LHCN-M2 (cell line): ENCODE data around the gene EYA2. TPM values are rescaled to one million over a fixed set of nuclear protein-coding genes. Genes with fewer than 3 reads are reported as not detected.

Experiments
- total RNA-seq: library from RNA; depleted of rRNA; stranded (reverse); fragments of >200 nt; gene quantifications from 2 replicates; pipeline ENCODE4 v1.2.3, GENCODE V29; 2014; rRNA removed

Gene EYA2
- total RNA-seq, 1 experiment from 2014 or later, result 0.11 TPM

Other genes with a start within 250 kb of the EYA2 start
- 0.17 TPM in 1 of 2 replicates, not detected in the other for gene SLC13A3, start 243.4 kb upstream of the EYA2 start, total RNA-seq
- 26.8 and 29.7 TPM in 2 replicates for gene TP53RK, start 205.4 kb upstream of the EYA2 start, total RNA-seq
- 21.0 and 31.0 TPM in 2 replicates for gene SLC2A10, start 185.2 kb upstream of the EYA2 start, total RNA-seq